Smooth muscle cell of the brain vasculature (primary cell): Measurements from ENCODE around the gene SCN1A.
"Not testable (repeated sequence)": the region's sequence is repeated elsewhere in the genome, so short reads cannot be mapped to it uniquely, and the experiment has no call there.

Source experiments
- DNase-seq: peaks from one replicate; pipeline ENCODE4 v3.0.0-alpha.2; 2012; ENCODE audit warnings: low read depth, low spot score

Gene SCN1A

GRCh38 chr2:166127217-166128155 is at the start of gene SCN1A:
Gene SCN1A (minus strand): TSS chr2:166128020. CDS start chr2:166073621, 54,399 bp downstream.
- peak; percentile 9 for DNase-seq

GRCh38 chr2:166173263-166173662 is 45.4 kb upstream of the SCN1A start:
- no peak for DNase-seq

- DNase-seq, result no peak
Observed at GRCh38 chr2:166171216-166171615, 43.4 kb upstream of the SCN1A start.

- DNase-seq, result no peak
Observed at GRCh38 chr2:166170356-166170755, 42.5 kb upstream of the SCN1A start.

GRCh38 chr2:166167449-166167848 is 39.6 kb upstream of the SCN1A start:
- DNase-seq, result no peak

GRCh38 chr2:166163775-166164174 is 36.0 kb upstream of the SCN1A start:
- no peak for DNase-seq

- no peak for DNase-seq
Observed at GRCh38 chr2:166158546-166158945, 30.7 kb upstream of the SCN1A start.

GRCh38 chr2:166157578-166157977 is 29.8 kb upstream of the SCN1A start:
- DNase-seq, result no peak

GRCh38 chr2:166156985-166157490 is 29.2 kb upstream of the SCN1A start:
- no peak for DNase-seq

- DNase-seq, result no peak
Observed at GRCh38 chr2:166155589-166155988, 27.8 kb upstream of the SCN1A start.

GRCh38 chr2:166154685-166155338 is 27.0 kb upstream of the SCN1A start:
- DNase-seq, result no peak

GRCh38 chr2:166152064-166152463 is 24.2 kb upstream of the SCN1A start:
- DNase-seq, result no peak

GRCh38 chr2:166148500-166149400 is 20.9 kb upstream of the SCN1A start:
- DNase-seq, result no peak

- DNase-seq, result no peak
Observed at GRCh38 chr2:166147883-166148282, 20.1 kb upstream of the SCN1A start.

GRCh38 chr2:166144071-166144470 is 16.3 kb upstream of the SCN1A start:
- no peak for DNase-seq

- DNase-seq, result no peak
Observed at GRCh38 chr2:166140932-166141331, 13.1 kb upstream of the SCN1A start.

- DNase-seq, result no peak
Observed at GRCh38 chr2:166140475-166140874, 12.7 kb upstream of the SCN1A start.

- not testable (repeated sequence) for DNase-seq
Observed at GRCh38 chr2:166139479-166139878, 11.7 kb upstream of the SCN1A start.

GRCh38 chr2:166138667-166139066 is 10.8 kb upstream of the SCN1A start:
- no peak for DNase-seq

GRCh38 chr2:166138144-166138543 is 10.3 kb upstream of the SCN1A start:
- DNase-seq, result no peak

GRCh38 chr2:166137331-166137730 is 9.5 kb upstream of the SCN1A start:
- DNase-seq, result no peak

GRCh38 chr2:166135849-166136258 is 8.0 kb upstream of the SCN1A start:
- no peak for DNase-seq
